AG04450 (cell line): ENCODE measurements around the gene ZNF391. TPM values are rescaled to one million over a fixed set of nuclear protein-coding genes. Genes with fewer than 3 reads are reported as not detected.

Experiments used
- CTCF ChIA-PET: fragments of 300-600, 350-600 bp; formaldehyde crosslinking; extraction: SDS; loops from one replicate; lab custom pipeline; 2022; ENCODE audit warnings: antibody characterized with exemption, inconsistent platforms; lab: Charles Lee
- POLR2A ChIA-PET: fragments of 350-600 bp; formaldehyde crosslinking; extraction: SDS; loops from one replicate; lab custom pipeline; 2021; ENCODE audit warnings: antibody characterized with exemption, inconsistent platforms; lab: Yijun Ruan, JAX
- DNase-seq: peaks from one replicate; pipeline ENCODE4 v3.0.0-alpha.2; 2011; ENCODE audit warnings: low read depth, low spot score
- H3K27ac ChIP-seq: one replicate; pipeline ENCODE4 v1.5.1; 2012; ENCODE audit warnings: low read depth, low read length, control low read depth
- H3K27me3 ChIP-seq: one replicate; pipeline ENCODE4 v1.6.0; 2012; ENCODE audit warnings: low read length; ENCODE audit not compliant: control insufficient read depth, insufficient read depth
- H3K4me3 ChIP-seq: 2 replicates; pipeline ENCODE4 v1.5.1; 2011; ENCODE audit warnings: mild to moderate bottlenecking, low read depth, low read length, control low read depth
- H3K9me3 ChIP-seq: 2 replicates; pipeline ENCODE4 v1.5.1; 2012; ENCODE audit warnings: low read length; ENCODE audit not compliant: control insufficient read depth, insufficient read depth
- polyA plus RNA-seq: library from polyadenylated mRNA; depleted of rRNA; stranded (reverse); fragments of >200 nt; gene quantifications from 2 replicates; pipeline ENCODE4 v1.2.3, GENCODE V29; 2011
- TF ChIP-seq, protein P1 (sequence below): IDR thresholded peaks from 2 replicates; pipeline ENCODE4 v1.5.1; 2011; ENCODE audit warnings: low read depth, low read length, control low read depth, inconsistent platforms

The ZNF391 gene
- polyA plus RNA-seq, 1 experiment = 1.2 TPM

DNA sequence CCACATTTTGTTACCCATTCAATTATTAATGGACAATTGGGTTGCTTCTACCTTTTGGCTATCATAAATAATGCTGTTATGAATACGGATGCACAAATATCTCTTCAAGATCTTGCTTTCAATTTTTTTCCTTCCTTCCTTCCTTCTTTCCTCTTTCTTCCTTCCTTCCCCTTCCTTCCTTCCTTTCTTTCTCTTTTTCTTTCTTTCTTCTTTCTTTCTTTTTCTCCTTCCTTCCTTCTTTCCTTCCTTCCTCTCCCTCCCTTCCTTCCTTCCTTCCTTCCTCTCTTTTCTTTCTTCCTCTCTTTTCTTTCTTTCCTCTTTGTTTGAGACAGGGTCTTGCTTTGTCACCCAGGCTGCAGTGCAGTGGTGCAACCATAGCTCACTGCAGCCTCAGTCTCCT lies 45.2 kb downstream of the ZNF391 start:
- DNase-seq = no peak
- Histone ChIP-seq H3K9me3 (no peaks in the 10 kb centered on the region), H3K27ac (no peak overlapping the region), H3K27me3 (no peaks in the 10 kb centered on the region), H3K4me3 (no peak overlapping the region)
- TF ChIP-seq, protein P1, sequence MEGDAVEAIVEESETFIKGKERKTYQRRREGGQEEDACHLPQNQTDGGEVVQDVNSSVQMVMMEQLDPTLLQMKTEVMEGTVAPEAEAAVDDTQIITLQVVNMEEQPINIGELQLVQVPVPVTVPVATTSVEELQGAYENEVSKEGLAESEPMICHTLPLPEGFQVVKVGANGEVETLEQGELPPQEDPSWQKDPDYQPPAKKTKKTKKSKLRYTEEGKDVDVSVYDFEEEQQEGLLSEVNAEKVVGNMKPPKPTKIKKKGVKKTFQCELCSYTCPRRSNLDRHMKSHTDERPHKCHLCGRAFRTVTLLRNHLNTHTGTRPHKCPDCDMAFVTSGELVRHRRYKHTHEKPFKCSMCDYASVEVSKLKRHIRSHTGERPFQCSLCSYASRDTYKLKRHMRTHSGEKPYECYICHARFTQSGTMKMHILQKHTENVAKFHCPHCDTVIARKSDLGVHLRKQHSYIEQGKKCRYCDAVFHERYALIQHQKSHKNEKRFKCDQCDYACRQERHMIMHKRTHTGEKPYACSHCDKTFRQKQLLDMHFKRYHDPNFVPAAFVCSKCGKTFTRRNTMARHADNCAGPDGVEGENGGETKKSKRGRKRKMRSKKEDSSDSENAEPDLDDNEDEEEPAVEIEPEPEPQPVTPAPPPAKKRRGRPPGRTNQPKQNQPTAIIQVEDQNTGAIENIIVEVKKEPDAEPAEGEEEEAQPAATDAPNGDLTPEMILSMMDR = no peak
- ChIA-PET POLR2A (no interaction called here), CTCF (no interaction called here)

DNA sequence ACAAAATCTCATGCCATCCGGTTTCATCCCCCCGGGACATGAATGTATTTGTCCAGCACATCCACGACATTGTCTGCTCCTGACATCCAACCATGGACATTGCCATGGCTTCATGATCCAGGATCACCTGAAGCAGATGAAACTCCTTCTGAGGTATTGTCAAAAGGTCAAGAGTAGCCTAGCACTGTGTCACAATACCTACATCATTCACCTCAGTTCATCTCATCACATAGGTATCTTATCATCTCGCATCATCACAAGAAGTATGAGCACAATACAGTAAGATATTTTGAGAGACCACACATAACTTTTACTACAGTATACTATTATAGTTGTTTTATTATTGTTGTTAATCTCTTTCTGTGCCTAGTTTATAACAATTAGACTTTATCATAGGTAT lies 50.8 kb downstream of the ZNF391 start:
- TF ChIP-seq, protein P1 = no peak
- H3K4me3 ChIP-seq = no peak overlapping the region
- ChIA-PET POLR2A (no interaction called here), CTCF (no interaction called here)
- H3K27me3 ChIP-seq = no peaks in the 10 kb centered on the region
- DNase-seq = no peak
- H3K9me3 ChIP-seq = peaks cover 2% of the 10 kb centered on the region; the same call in 1 of the 2 replicates
- no peak overlapping the region for H3K27ac ChIP-seq

DNA sequence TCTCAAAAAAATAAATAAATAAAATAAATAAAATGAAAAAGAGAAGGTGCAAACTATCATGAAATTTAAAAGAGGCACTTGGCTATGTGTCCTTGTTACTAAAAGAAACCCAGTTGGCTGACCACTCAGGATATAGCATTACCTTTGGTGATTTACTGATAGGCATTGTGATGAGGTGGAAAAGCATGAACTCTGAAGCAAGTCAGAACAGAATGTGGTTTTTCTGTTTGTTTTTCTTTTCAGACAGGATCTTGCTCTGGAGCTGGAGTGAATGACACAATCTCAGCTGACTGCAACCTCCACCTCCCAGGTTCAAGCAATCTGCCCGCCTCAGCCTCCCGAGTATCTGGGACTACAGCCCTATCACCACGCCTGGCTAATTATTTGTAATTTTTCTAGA lies 52.4 kb downstream of the ZNF391 start:
- Histone ChIP-seq H3K4me3 (no peak overlapping the region), H3K9me3 (peaks cover 2% of the 10 kb centered on the region), H3K27me3 (no peaks in the 10 kb centered on the region), H3K27ac (no peak overlapping the region)
- DNase-seq = no peak
- TF ChIP-seq, protein P1 = no peak
- ChIA-PET POLR2A (no interaction called here), CTCF (no interaction called here)

DNA sequence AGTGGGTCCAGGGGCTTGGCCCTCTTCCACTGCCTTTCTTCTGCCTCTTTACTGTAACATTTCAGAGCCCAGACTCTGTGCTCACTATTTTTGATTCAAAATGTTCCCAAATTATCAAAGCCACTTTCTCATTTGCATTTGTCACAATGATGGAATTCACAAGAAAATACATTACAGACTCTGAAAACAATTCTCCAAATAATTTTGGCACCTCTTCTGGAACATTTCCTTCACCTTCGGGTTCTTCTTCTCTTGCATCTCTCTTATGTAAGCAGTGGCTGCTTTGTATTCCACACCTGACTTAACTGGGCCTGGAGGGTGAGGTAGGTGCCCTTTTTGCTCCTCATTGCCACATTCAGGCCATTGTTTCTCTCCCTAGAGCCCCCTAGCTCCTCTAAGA lies 54.4 kb downstream of the ZNF391 start:
- Histone ChIP-seq H3K4me3 (no peak overlapping the region), H3K27me3 (no peaks in the 10 kb centered on the region), H3K27ac (no peak overlapping the region), H3K9me3 (peaks cover 9% of the 10 kb centered on the region)
- DNase-seq = no peak
- ChIA-PET CTCF (no interaction called here), POLR2A (no interaction called here)
- TF ChIP-seq, protein P1 = no peak

DNA sequence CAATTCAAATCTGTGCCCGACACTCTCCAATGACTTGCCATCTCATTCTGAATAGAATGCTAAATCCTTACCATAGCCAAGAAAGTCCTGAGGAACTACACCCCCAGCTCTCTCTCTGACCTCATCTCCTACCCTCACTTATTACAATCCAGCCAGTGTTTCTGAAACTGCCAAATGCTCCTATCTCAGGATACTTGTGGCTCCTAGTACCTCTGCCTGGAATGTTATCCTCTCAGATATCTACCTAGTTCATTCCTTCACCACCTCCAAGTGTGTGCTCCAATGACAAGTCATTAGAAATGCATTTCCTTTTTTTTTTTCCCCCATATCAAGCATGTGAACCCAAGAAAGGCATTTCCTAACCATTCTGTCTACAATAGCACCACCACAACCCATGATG lies 59.9 kb downstream of the ZNF391 start:
- ChIA-PET POLR2A (no interaction called here), CTCF (no interaction called here)
- Histone ChIP-seq H3K27ac (no peak overlapping the region), H3K9me3 (peaks cover 27% of the 10 kb centered on the region), H3K4me3 (no peak overlapping the region), H3K27me3 (no peaks in the 10 kb centered on the region)
- TF ChIP-seq, protein P1 = no peak
- no peak for DNase-seq
